Measurements from ENCODE around the gene PPP2R2C.

DNA sequence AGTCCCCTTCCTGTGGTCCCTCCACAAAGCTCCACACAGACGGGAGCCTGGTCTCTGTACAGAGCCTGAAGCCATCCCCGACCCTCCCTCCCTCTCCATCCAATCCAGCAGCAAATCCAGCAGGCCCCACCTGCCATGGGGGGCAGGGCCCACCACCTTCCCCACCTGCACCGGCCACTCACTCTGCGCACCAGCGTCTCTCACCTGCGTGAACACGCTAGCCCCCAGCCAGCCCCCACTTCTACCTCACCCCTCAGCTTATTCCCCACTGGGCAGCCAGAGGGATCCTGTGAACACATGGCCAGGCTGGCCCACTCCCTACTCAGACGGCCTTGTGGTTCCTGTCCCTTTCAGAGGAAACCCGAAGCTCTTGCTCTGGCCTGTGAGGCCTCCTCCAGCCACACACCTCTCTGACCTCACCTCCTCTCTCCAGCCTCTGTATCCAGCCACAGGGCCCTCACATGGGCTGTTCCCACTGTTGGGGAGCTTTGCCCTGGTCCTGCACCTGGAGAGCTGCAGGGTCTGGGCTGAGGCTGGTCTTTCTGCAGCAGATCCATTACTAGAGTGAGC, 131.9 kb downstream of the PPP2R2C start:
- no peak for TF ChIP-seq POLR2A (IDR thresholded peaks at IDR 0.05; ENCODE audit: extremely low read depth, insufficient read length)
- TF ChIP-seq, protein P1, sequence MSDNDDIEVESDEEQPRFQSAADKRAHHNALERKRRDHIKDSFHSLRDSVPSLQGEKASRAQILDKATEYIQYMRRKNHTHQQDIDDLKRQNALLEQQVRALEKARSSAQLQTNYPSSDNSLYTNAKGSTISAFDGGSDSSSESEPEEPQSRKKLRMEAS (IDR thresholded peaks at IDR 0.05; ENCODE audit: low read depth, low read length): no peak

Measured in NB4 (cell line).